ENCODE results near the gene ADGRL1.
"Not testable (repeated sequence)": the region's sequence is repeated elsewhere in the genome, so short reads cannot be mapped to it uniquely, and the experiment has no call there.

GRCh38 chr19:14206308-14206707 is 339 bp upstream of the ADGRL1 start:
- TF ChIP-seq CTCF, POLR2A (IDR thresholded peaks at IDR 0.05): not testable (repeated sequence)

All from right lobe of liver (tissue), 4 donors.